Testis (tissue), 3 donors: ENCODE data around the gene KCNAB2. TPM values are rescaled to one million over a fixed set of nuclear protein-coding genes. Genes with fewer than 3 reads are reported as not detected.

Experiments
- DNase-seq: peaks from one replicate; pipeline ENCODE4 v3.0.0-alpha.2; 2019
- H3K27ac ChIP-seq, 2 donors: fragments of 200-600 bp; sonication (generic); one replicate each; pipeline ENCODE4 v1.5.1; 2019
- H3K27me3 ChIP-seq: fragments of 200-600 bp; sonication (generic); one replicate; pipeline ENCODE4 v1.5.1; 2019
- H3K36me3 ChIP-seq: fragments of 200-600 bp; sonication (generic); one replicate; pipeline ENCODE4 v1.5.1; 2017; ENCODE audit warnings: low read depth; ENCODE audit errors: missing control alignments
- H3K4me1 ChIP-seq: fragments of 200-600 bp; sonication (generic); one replicate; pipeline ENCODE4 v1.5.1; 2019
- H3K4me3 ChIP-seq, 2 donors: fragments of 200-600 bp; sonication (generic); one replicate each; pipeline ENCODE4 v1.5.1; 2017 to 2019
- H3K9me3 ChIP-seq: fragments of 200-600 bp; sonication (generic); one replicate; pipeline ENCODE4 v1.5.1; 2017
- POLR2A ChIP-seq: fragments of 450-650 bp; IDR thresholded peaks from one replicate; pipeline ENCODE4 v1.6.1; 2017; ENCODE audit warnings: antibody characterized with exemption, mild to moderate bottlenecking, moderate library complexity
- WGBS, 2 donors: methylation state at CpG; one replicate each; pipeline ENCODE4 v1.1.5; 2018; 5-methylcytosine and 5-hydroxymethylcytosine counted together
- intact Hi-C: fragments of 100-400 bp; cut with DNase I; formaldehyde crosslinking; loops from one replicate; pipeline ENCODE4 v1.15.1; 2023; ENCODE audit warnings: low total_unique reads
- polyA plus RNA-seq: library from polyadenylated mRNA; stranded (reverse); fragments of 350-450 nt; fragmentation: Illumina TruSeq; extraction: RNeasy Lipid Tissue Mini Kit (QIAGEN cat#74804); gene quantifications from one replicate; pipeline ENCODE4 v1.2.3, GENCODE V29; 2014; ENCODE audit warnings: low read depth, low replicate concordance; ENCODE audit not compliant: insufficient read depth
- total RNA-seq, 2 donors: library from RNA; depleted of rRNA; stranded (reverse); fragments of >200 nt; gene quantifications; one replicate each; pipeline ENCODE4 v1.2.3, GENCODE V29; 2016
- TF ChIP-seq, protein P1 (sequence below), 3 experiments: fragments of 450-650 bp in 2 of 3; fragments of 200-600 bp in 1 of 3; sonication (generic) in 1 of 3; IDR thresholded peaks; one replicate each; pipeline ENCODE4 v1.5.1; 2016 to 2019; ENCODE audit warnings: antibody characterized with exemption in 3 of 3, mild to moderate bottlenecking in 2 of 3, moderate library complexity in 1 of 3

The KCNAB2 gene
- total and polyA plus RNA-seq, 3 donors from 2014 or later, result 9.0 to 9.8 (median 9.3) TPM

DNA sequence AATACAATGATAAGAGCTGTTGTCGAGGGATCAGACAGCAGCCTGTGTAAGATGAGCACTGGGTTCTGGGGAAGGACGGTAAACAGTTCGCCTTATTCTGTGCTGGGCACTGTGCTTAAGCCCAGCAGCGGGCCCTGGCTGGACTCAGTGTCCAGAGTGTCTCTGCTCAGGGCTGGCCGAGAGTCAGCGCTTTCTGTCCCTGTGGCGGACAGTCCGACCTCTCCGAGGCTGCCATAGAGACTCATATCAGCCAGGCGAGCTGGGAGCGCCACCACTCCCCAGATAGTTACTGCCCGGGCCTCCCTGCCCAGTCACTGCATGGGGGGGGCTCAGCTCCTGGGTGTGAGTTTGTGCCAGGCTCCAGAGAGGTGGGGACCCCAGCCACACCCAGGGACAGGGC is 38.8 kb upstream of the KCNAB2 start:
- no peaks in the 10 kb centered on the region for H3K9me3 ChIP-seq
- H3K27me3 ChIP-seq, result no peaks in the 10 kb centered on the region
- H3K27ac ChIP-seq, result no peak overlapping the region
- peak; percentile 48 for DNase-seq
- WGBS, 2 donors, result 17 to 67% methylated on average over 12 of the region's 12 CpGs
- no peaks in the 10 kb centered on the region for H3K36me3 ChIP-seq
- H3K4me3 ChIP-seq, result no peak overlapping the region
- TF ChIP-seq, protein P1, sequence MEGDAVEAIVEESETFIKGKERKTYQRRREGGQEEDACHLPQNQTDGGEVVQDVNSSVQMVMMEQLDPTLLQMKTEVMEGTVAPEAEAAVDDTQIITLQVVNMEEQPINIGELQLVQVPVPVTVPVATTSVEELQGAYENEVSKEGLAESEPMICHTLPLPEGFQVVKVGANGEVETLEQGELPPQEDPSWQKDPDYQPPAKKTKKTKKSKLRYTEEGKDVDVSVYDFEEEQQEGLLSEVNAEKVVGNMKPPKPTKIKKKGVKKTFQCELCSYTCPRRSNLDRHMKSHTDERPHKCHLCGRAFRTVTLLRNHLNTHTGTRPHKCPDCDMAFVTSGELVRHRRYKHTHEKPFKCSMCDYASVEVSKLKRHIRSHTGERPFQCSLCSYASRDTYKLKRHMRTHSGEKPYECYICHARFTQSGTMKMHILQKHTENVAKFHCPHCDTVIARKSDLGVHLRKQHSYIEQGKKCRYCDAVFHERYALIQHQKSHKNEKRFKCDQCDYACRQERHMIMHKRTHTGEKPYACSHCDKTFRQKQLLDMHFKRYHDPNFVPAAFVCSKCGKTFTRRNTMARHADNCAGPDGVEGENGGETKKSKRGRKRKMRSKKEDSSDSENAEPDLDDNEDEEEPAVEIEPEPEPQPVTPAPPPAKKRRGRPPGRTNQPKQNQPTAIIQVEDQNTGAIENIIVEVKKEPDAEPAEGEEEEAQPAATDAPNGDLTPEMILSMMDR (IDR thresholded peaks at IDR 0.05), result no peak
- TF ChIP-seq POLR2A, result no peak
- H3K4me1 ChIP-seq, result peaks cover 11% of the 10 kb centered on the region
- intact Hi-C loops, result no loop called here

DNA sequence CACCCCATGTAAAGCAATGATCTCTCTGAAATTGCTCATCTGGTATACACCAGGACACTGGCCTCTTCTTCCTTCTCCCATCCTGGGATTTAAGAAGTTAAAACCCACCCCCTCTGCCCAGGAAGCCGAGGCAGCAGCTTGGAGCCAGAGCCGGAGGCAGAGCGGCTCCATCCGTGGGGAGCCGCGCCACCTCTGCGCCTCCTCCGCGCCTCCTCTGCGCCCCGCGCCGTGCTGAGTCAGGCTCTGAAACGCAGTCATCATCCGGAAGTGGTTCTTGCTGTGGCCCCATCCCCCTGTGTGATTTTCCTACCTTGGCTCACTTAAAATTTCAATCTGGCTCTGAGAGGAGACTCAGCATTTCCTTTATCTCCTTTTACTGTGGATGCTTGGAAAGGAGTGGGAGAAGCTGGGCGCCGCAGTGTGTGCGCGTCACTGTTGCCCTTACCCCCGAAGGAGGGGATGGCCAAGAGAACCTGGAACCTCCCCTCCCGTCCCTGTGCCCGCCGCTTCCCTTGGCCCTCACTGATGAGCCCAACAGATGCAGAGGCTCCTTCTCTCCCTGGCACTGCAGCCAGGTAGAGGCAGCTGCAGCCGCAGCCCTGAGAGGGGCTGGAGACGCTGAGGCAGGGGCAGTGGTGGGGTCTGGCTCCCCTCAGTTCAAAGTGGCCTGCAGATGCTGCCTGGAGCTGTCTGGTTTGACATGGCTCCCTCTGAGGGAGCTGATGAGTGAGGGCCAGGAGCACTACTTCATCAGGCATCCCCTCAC is 38.2 kb upstream of the KCNAB2 start:
- no peaks in the 10 kb centered on the region for H3K9me3 ChIP-seq
- H3K4me3 ChIP-seq, result peak overlapping the region in 1 of 2 donors; percentile 5
- no peak for DNase-seq
- H3K27me3 ChIP-seq, result no peaks in the 10 kb centered on the region
- intact Hi-C loops, result no loop called here
- WGBS, 2 donors, result 21 to 31% methylated on average over 23 to 25 of the region's 25 CpGs
- no peak overlapping the region for H3K27ac ChIP-seq
- TF ChIP-seq, protein P1 (IDR thresholded peaks at IDR 0.05), result no peak
- no peak for TF ChIP-seq POLR2A
- no peaks in the 10 kb centered on the region for H3K36me3 ChIP-seq
- H3K4me1 ChIP-seq, result peaks cover 7% of the 10 kb centered on the region

DNA sequence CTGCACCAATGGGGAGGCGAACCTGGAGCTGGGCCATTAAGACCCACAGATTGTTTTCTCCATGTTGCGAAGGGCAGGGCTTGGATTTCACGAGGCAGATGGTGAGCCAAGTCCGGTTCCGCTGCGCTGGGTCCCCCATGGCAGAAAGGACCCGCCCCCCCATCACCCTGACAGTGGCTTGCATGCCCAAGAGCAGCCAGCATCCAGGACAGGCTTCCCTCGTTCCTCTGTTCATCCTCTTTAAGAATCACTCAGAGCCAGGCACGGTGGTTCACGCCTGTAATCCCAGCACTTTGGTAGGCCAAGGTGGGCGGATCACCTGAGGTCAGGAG is 37.6 kb upstream of the KCNAB2 start:
- intact Hi-C loops, result no loop called here
- DNase-seq, result no peak
- 86 to 94% methylated on average over 6 to 7 of the region's 11 CpGs for WGBS, 2 donors

DNA sequence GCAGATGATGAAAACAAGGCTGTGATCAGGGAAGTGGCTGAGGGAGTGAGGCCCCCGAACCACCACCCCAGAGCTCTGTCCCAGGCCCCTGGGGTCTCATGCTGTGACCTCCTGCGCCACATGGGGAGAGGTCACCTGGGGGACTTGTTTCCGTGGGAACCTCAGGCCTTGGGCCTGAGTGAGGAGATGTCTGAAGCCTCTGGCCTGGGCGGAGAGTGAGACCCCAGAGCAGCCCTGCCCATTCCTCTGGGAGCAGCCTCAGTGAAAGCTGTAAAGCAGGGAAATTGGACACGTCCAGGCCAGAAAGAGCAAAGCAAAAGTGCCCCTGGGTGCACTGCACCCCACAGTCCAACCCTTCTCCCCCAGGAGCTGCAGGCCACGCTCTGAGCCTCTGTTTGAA is 37.0 kb upstream of the KCNAB2 start:
- TF ChIP-seq POLR2A, result no peak
- TF ChIP-seq, protein P1 (IDR thresholded peaks at IDR 0.05), result no peak
- Histone ChIP-seq H3K36me3 (no peaks in the 10 kb centered on the region), H3K27ac (no peak overlapping the region), H3K9me3 (no peaks in the 10 kb centered on the region), H3K4me1 (peaks cover 6% of the 10 kb centered on the region), H3K4me3 (no peak overlapping the region), H3K27me3 (no peaks in the 10 kb centered on the region)
- intact Hi-C loops, result no loop called here
- DNase-seq, result no peak
- WGBS, 2 donors, result 83 to 89% methylated on average over 3 to 6 of the region's 6 CpGs

More for the DNA sequence above, 37.6 kb upstream of the KCNAB2 start:
- Histone ChIP-seq H3K27ac (no peak overlapping the region), H3K36me3 (no peaks in the 10 kb centered on the region), H3K9me3 (no peaks in the 10 kb centered on the region), H3K4me1 (peaks cover 6% of the 10 kb centered on the region), H3K4me3 (no peak overlapping the region), H3K27me3 (no peaks in the 10 kb centered on the region)
- TF ChIP-seq, protein P1 (IDR thresholded peaks at IDR 0.05), result no peak
- no peak for TF ChIP-seq POLR2A
